WTC11 (cell line): ENCODE measurements around the gene STXBP6. TPM values are rescaled to one million over a fixed set of nuclear protein-coding genes. Genes with fewer than 3 reads are reported as not detected.

Experiments
- ATAC-seq: fragments of 200-7000 bp; cut with Tn5 transposase; 2 replicates; pipeline ENCODE4 v1.10.0; 2021; ENCODE audit warnings: mild to moderate bottlenecking, moderate library complexity
- CTCF ChIA-PET: fragments of 300-600 bp; sonication (Branson Sonifier 250); formaldehyde crosslinking; loops from one replicate; lab custom pipeline; 2021; ENCODE audit warnings: antibody characterized with exemption; lab: Charles Lee
- POLR2A ChIA-PET: fragments of 350-600 bp; sonication (Branson Sonifier 250); formaldehyde crosslinking; loops from one replicate; lab custom pipeline; 2021; ENCODE audit warnings: antibody characterized with exemption; lab: Charles Lee
- DNase-seq: peaks from one replicate; pipeline ENCODE4 v3.0.0; 2021; ENCODE audit warnings: low spot score
- H3K27ac Mint-ChIP-seq: 2 replicates; pipeline ENCODE4 v1.8.0; 2021; ENCODE audit warnings: mixed read lengths
- H3K27me3 Mint-ChIP-seq: 2 replicates; pipeline ENCODE4 v1.8.0; 2021; ENCODE audit warnings: low read depth, mild to moderate bottlenecking, moderate library complexity, mixed read lengths
- H3K36me3 Mint-ChIP-seq: 2 replicates; pipeline ENCODE4 v1.8.0; 2021; ENCODE audit warnings: mixed read lengths
- H3K4me1 Mint-ChIP-seq: 2 replicates; pipeline ENCODE4 v1.8.0; 2022; ENCODE audit warnings: mixed read lengths
- H3K4me3 Mint-ChIP-seq: 2 replicates; pipeline ENCODE4 v1.8.0; 2021; ENCODE audit warnings: mild to moderate bottlenecking, moderate library complexity, mixed read lengths
- H3K9me3 Mint-ChIP-seq: 2 replicates; pipeline ENCODE4 v1.8.0; 2021; ENCODE audit warnings: mixed read lengths
- ATF1 ChIP-seq: sonication (generic); formaldehyde crosslinking; IDR thresholded peaks from 2 replicates; pipeline ENCODE4 v1.8.1; 2023; ENCODE audit warnings: mild to moderate bottlenecking, moderate library complexity, missing genetic modification reagents
- CTCF ChIP-seq: fragments of 200-600 bp; IDR thresholded peaks from 2 replicates; pipeline ENCODE4 v1.8.0; 2022; ENCODE audit warnings: antibody characterized with exemption
- EMX1 ChIP-seq: fragments of 250-450 bp; sonication (Bioruptor Pico); IDR thresholded peaks from 2 replicates; pipeline ENCODE4 v1.8.0; 2021; ENCODE audit warnings: mild to moderate bottlenecking
- ERG ChIP-seq: fragments of 250-450 bp; sonication (Bioruptor Pico); IDR thresholded peaks from 2 replicates; pipeline ENCODE4 v1.8.0; 2021; ENCODE audit warnings: mild to moderate bottlenecking
- FOXJ3 ChIP-seq: sonication (generic); formaldehyde crosslinking; IDR thresholded peaks from 2 replicates; pipeline ENCODE4 v1.9.0; 2021; ENCODE audit warnings: missing genetic modification reagents, mild to moderate bottlenecking, borderline replicate concordance
- FOXK1 ChIP-seq: sonication (generic); formaldehyde crosslinking; IDR thresholded peaks from 2 replicates; pipeline ENCODE4 v1.8.0; 2022; ENCODE audit warnings: mild to moderate bottlenecking, moderate library complexity, missing genetic modification reagents
- GABPB1 ChIP-seq: sonication (generic); formaldehyde crosslinking; IDR thresholded peaks from 2 replicates; pipeline ENCODE4 v1.8.1; 2023; ENCODE audit warnings: mild to moderate bottlenecking, missing genetic modification reagents
- GRHL2 ChIP-seq: fragments of 250-450 bp; sonication (Bioruptor Pico); IDR thresholded peaks from 2 replicates; pipeline ENCODE4 v1.8.0; 2022; ENCODE audit warnings: mild to moderate bottlenecking, moderate library complexity; ENCODE audit not compliant: insufficient replicate concordance, severe bottlenecking
- HMGXB4 ChIP-seq: sonication (generic); formaldehyde crosslinking; IDR thresholded peaks from 2 replicates; pipeline ENCODE4 v1.8.1; 2023; ENCODE audit warnings: mild to moderate bottlenecking, moderate library complexity, missing genetic modification reagents
- MLX ChIP-seq: sonication (generic); formaldehyde crosslinking; IDR thresholded peaks from 2 replicates; pipeline ENCODE4 v1.8.1; 2023; ENCODE audit warnings: mild to moderate bottlenecking, missing genetic modification reagents, moderate library complexity
- SP1 ChIP-seq: sonication (generic); formaldehyde crosslinking; conservative IDR thresholded peaks from 2 replicates; pipeline ENCODE4 v1.8.1; 2022; ENCODE audit warnings: missing genetic modification reagents
- TP53 ChIP-seq: sonication (generic); formaldehyde crosslinking; IDR thresholded peaks from 2 replicates; pipeline ENCODE4 v1.8.1; 2023; ENCODE audit warnings: mild to moderate bottlenecking, missing genetic modification reagents
- ZMAT4 ChIP-seq: fragments of 250-450 bp; sonication (Bioruptor Pico); IDR thresholded peaks from 2 replicates; pipeline ENCODE4 v1.9.0; 2021; ENCODE audit warnings: mild to moderate bottlenecking
- ZNF219 ChIP-seq: sonication (generic); formaldehyde crosslinking; IDR thresholded peaks from 2 replicates; pipeline ENCODE4 v1.8.0; 2023; ENCODE audit warnings: missing genetic modification reagents, mild to moderate bottlenecking, borderline replicate concordance
- total RNA-seq: library from RNA; stranded (reverse); gene quantifications from 3 replicates; pipeline ENCODE4 v1.2.3, GENCODE V29; 2021
- TF ChIP-seq, protein P1 (sequence below): sonication (generic); formaldehyde crosslinking; IDR thresholded peaks from 2 replicates; pipeline ENCODE4 v1.8.0; 2022; ENCODE audit warnings: mild to moderate bottlenecking, missing genetic modification reagents
- TF ChIP-seq, protein P2 (sequence below): sonication (generic); formaldehyde crosslinking; IDR thresholded peaks from 2 replicates; pipeline ENCODE4 v1.8.1; 2022; ENCODE audit warnings: low read depth, missing genetic modification reagents, borderline replicate concordance
- TF ChIP-seq, protein P3 (sequence below): sonication (generic); formaldehyde crosslinking; IDR thresholded peaks from 2 replicates; pipeline ENCODE4 v1.8.0; 2023; ENCODE audit warnings: missing genetic modification reagents

STXBP6 gene
- total RNA-seq, 1 experiment from 2014 or later: 4.2 TPM

- DNase-seq (no peak), ATAC-seq (no peak)
- H3K9me3 Mint-ChIP-seq: no peaks in the 10 kb centered on the region
- H3K4me1 Mint-ChIP-seq: peaks cover 2% of the 10 kb centered on the region
- no peak overlapping the region for H3K4me3 Mint-ChIP-seq
- no peak overlapping the region for H3K27ac Mint-ChIP-seq
- no peaks in the 10 kb centered on the region for H3K36me3 Mint-ChIP-seq
- no peaks in the 10 kb centered on the region for H3K27me3 Mint-ChIP-seq
- CTCF ChIA-PET: no interaction called here
- TF ChIP-seq CTCF: no peak
- POLR2A ChIA-PET: no interaction called here
These were observed 168.6 kb downstream of the STXBP6 start for GRCh38 chr14:24881116-24881893.

DNA sequence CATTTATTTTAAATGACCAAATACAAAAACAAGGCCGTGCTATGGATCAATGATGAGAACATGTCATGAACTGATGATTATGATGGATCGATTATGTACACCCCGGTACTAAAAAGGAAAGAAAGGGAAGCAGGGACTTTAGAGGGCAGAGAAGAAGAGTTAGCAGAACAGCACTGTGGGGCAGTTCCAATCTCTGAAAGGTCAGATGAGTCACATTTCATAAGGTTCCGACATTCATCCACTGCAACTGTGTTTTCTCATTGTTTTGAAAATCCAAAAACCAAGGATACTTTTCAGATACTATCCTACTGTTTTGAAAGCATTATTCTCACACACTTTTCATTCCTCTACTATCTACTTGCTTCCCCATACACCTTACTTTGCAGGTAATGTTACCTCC lies 169.3 kb downstream of the STXBP6 start:
- ATAC-seq: no peak
- no peak overlapping the region for H3K4me3 Mint-ChIP-seq
- ChIA-PET POLR2A (no interaction called here), CTCF (no interaction called here)
- no peaks in the 10 kb centered on the region for H3K36me3 Mint-ChIP-seq
- peaks cover 3% of the 10 kb centered on the region for H3K4me1 Mint-ChIP-seq
- H3K27me3 Mint-ChIP-seq: no peaks in the 10 kb centered on the region
- DNase-seq: no peak
- no peak overlapping the region for H3K27ac Mint-ChIP-seq
- TF ChIP-seq MLX (no peak), ZNF219 (no peak)
- TF ChIP-seq, all 79 proteins: peak for 0
- H3K9me3 Mint-ChIP-seq: no peaks in the 10 kb centered on the region

GRCh38 chr14:24879661-24880386 lies 170.1 kb downstream of the STXBP6 start:
- no peak for ATAC-seq
- TF ChIP-seq GABPB1 (no peak), TP53 (no peak), EMX1 (CRISPR knock-in tag) (no peak), HMGXB4 (CRISPR knock-in tag) (no peak)
- TF ChIP-seq, protein P1, sequence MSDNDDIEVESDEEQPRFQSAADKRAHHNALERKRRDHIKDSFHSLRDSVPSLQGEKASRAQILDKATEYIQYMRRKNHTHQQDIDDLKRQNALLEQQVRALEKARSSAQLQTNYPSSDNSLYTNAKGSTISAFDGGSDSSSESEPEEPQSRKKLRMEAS (CRISPR knock-in tag): no peak
- TF ChIP-seq, all 79 proteins: peak for 0
- no peak overlapping the region for H3K27ac Mint-ChIP-seq
- H3K9me3 Mint-ChIP-seq: no peaks in the 10 kb centered on the region
- H3K4me1 Mint-ChIP-seq: peaks cover 3% of the 10 kb centered on the region
- H3K36me3 Mint-ChIP-seq: no peaks in the 10 kb centered on the region
- no peaks in the 10 kb centered on the region for H3K27me3 Mint-ChIP-seq
- H3K4me3 Mint-ChIP-seq: no peak overlapping the region
- ChIA-PET CTCF (no interaction called here), POLR2A (no interaction called here)
- DNase-seq: no peak

DNA sequence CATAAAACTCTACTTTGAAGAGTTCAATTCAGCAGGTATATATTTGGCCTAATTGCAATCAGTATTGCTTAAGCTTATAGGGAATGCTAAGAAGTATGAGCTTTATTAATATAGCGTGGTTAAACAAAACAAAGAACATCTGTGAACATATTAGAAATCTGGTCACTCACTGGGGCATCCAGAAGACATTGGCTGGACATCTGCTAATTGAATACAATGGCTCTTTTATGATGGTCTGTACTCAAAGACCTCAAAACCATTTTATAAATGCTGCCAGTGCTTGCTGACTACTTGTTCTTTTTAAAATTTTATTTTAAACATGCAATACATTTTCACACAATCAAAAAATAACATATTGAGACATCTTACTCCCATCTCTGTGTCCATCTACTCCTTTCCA lies 173.0 kb downstream of the STXBP6 start:
- H3K4me3 Mint-ChIP-seq: no peak overlapping the region
- no peaks in the 10 kb centered on the region for H3K27me3 Mint-ChIP-seq
- ATAC-seq: no peak
- ChIA-PET POLR2A (no interaction called here), CTCF (no interaction called here)
- peaks cover 3% of the 10 kb centered on the region for H3K4me1 Mint-ChIP-seq
- H3K36me3 Mint-ChIP-seq: no peaks in the 10 kb centered on the region
- no peaks in the 10 kb centered on the region for H3K9me3 Mint-ChIP-seq
- no peak for DNase-seq
- H3K27ac Mint-ChIP-seq: no peak overlapping the region
- TF ChIP-seq, protein P2, sequence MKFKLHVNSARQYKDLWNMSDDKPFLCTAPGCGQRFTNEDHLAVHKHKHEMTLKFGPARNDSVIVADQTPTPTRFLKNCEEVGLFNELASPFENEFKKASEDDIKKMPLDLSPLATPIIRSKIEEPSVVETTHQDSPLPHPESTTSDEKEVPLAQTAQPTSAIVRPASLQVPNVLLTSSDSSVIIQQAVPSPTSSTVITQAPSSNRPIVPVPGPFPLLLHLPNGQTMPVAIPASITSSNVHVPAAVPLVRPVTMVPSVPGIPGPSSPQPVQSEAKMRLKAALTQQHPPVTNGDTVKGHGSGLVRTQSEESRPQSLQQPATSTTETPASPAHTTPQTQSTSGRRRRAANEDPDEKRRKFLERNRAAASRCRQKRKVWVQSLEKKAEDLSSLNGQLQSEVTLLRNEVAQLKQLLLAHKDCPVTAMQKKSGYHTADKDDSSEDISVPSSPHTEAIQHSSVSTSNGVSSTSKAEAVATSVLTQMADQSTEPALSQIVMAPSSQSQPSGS (CRISPR knock-in tag): no peak
- TF ChIP-seq SP1 (no peak), ATF1 (CRISPR knock-in tag) (no peak), ERG (CRISPR knock-in tag) (no peak), GRHL2 (CRISPR knock-in tag) (no peak), FOXK1 (no peak), FOXJ3 (CRISPR knock-in tag) (no peak), ZMAT4 (CRISPR knock-in tag) (no peak)
- TF ChIP-seq, protein P3, sequence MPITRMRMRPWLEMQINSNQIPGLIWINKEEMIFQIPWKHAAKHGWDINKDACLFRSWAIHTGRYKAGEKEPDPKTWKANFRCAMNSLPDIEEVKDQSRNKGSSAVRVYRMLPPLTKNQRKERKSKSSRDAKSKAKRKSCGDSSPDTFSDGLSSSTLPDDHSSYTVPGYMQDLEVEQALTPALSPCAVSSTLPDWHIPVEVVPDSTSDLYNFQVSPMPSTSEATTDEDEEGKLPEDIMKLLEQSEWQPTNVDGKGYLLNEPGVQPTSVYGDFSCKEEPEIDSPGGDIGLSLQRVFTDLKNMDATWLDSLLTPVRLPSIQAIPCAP (CRISPR knock-in tag): no peak
